ENCODE results near the gene PRXL2C. TPM values are rescaled to one million over a fixed set of nuclear protein-coding genes. Genes with fewer than 3 reads are reported as not detected.

Gene PRXL2C
- total and polyA plus RNA-seq, 2 of the 13 experiments (the other 11 are each of a cell fraction or from before 2014, with no cell fraction given), result 11.0 to 13.2 TPM

DNA sequence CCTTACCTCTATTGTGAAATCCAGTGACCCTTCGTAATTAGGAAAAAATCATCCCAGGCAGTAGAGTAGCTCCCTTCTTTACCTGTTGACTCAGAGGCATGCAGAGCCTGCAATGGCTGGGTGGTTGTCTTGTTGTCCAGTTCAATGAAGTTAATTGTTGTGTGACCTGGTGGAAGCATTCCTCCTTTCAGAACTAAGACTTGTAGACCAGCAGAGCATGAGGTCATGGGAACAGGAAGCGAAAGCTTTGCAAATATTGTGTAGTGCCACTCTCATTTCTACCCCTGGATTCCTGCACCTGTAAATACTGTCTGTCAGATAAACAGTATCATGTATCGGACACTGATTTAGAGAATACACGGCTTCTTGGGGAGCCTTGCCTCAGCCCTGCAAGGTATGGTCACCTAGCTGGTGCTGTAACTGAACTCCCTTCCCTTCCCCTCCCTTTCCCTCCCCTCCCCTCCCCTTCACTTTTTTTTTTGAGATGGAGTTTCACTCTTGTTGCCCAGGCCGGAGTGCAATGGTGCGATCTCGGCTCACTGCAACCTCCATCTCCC lies 5.7 kb upstream of the PRXL2C start (continued):
- peak; percentile 54 for TF ChIP-seq PAXIP1 (CRISPR knock-in tag; conservative IDR thresholded peaks at IDR 0.05)
- TF ChIP-seq, protein P1, sequence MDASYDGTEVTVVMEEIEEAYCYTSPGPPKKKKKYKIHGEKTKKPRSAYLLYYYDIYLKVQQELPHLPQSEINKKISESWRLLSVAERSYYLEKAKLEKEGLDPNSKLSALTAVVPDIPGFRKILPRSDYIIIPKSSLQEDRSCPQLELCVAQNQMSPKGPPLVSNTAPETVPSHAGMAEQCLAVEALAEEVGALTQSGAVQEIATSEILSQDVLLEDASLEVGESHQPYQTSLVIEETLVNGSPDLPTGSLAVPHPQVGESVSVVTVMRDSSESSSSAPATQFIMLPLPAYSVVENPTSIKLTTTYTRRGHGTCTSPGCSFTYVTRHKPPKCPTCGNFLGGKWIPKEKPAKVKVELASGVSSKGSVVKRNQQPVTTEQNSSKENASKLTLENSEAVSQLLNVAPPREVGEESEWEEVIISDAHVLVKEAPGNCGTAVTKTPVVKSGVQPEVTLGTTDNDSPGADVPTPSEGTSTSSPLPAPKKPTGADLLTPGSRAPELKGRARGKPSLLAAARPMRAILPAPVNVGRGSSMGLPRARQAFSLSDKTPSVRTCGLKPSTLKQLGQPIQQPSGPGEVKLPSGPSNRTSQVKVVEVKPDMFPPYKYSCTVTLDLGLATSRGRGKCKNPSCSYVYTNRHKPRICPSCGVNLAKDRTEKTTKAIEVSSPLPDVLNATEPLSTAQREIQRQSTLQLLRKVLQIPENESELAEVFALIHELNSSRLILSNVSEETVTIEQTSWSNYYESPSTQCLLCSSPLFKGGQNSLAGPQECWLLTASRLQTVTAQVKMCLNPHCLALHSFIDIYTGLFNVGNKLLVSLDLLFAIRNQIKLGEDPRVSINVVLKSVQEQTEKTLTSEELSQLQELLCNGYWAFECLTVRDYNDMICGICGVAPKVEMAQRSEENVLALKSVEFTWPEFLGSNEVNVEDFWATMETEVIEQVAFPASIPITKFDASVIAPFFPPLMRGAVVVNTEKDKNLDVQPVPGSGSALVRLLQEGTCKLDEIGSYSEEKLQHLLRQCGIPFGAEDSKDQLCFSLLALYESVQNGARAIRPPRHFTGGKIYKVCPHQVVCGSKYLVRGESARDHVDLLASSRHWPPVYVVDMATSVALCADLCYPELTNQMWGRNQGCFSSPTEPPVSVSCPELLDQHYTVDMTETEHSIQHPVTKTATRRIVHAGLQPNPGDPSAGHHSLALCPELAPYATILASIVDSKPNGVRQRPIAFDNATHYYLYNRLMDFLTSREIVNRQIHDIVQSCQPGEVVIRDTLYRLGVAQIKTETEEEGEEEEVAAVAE (CRISPR knock-in tag; IDR thresholded peaks at IDR 0.05; ENCODE audit: borderline replicate concordance), result no peak
- TF ChIP-seq, protein P2, sequence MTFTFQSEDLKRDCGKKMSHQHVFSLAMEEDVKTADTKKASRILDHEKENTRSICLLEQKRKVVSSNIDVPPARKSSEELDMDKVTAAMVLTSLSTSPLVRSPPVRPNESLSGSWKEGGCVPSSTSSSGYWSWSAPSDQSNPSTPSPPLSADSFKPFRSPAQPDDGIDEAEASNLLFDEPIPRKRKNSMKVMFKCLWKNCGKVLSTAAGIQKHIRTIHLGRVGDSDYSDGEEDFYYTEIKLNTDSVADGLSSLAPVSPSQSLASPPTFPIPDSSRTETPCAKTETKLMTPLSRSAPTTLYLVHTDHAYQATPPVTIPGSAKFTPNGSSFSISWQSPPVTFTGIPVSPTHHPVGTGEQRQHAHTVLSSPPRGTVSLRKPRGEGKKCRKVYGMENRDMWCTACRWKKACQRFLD (CRISPR knock-in tag; IDR thresholded peaks at IDR 0.05; ENCODE audit: borderline replicate concordance), result no peak
- 0 out of 3 replicates have a peak, but pooled peaks have one; percentile 40 for TF ChIP-seq MXI1 (IDR thresholded peaks at IDR 0.05; ENCODE audit: borderline replicate concordance, low read depth, low read length)
- TF ChIP-seq ZNF577 (CRISPR knock-in tag; IDR thresholded peaks at IDR 0.05; ENCODE audit: borderline replicate concordance, low read depth), result no peak
- TF ChIP-seq RBFOX2 (IDR thresholded peaks at IDR 0.05; ENCODE audit: low read depth, low read length), result no peak
- no peak for TF ChIP-seq MYC (CRISPR knock-in tag; IDR thresholded peaks at IDR 0.05; ENCODE audit: borderline replicate concordance)
- TF ChIP-seq POLR2AphosphoS2 (IDR thresholded peaks at IDR 0.05; ENCODE audit: low read depth, low read length), result no peak
- TF ChIP-seq ZBED4 (CRISPR knock-in tag; IDR thresholded peaks at IDR 0.05; ENCODE audit: borderline replicate concordance), result no peak
- TF ChIP-seq SOX13 (IDR thresholded peaks at IDR 0.05), result no peak
- TF ChIP-seq SOX13 (CRISPR knock-in tag; conservative IDR thresholded peaks at IDR 0.05 in 1 of 2, IDR thresholded peaks at IDR 0.05 in 1 of 2), result peak in 1 of 2 experiments; percentile 55; a peak in 1 of 4 replicates
- TF ChIP-seq, protein P3, sequence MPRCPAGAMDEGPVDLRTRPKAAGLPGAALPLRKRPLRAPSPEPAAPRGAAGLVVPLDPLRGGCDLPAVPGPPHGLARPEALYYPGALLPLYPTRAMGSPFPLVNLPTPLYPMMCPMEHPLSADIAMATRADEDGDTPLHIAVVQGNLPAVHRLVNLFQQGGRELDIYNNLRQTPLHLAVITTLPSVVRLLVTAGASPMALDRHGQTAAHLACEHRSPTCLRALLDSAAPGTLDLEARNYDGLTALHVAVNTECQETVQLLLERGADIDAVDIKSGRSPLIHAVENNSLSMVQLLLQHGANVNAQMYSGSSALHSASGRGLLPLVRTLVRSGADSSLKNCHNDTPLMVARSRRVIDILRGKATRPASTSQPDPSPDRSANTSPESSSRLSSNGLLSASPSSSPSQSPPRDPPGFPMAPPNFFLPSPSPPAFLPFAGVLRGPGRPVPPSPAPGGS (CRISPR knock-in tag; IDR thresholded peaks at IDR 0.05), result no peak
- peak; percentile 39; the same call in 1 of the 2 replicates for TF ChIP-seq FOXO1 (CRISPR knock-in tag; IDR thresholded peaks at IDR 0.05)
